Stomach (tissue), 9 donors: ENCODE data around the gene SERPINA5. TPM values are rescaled to one million over a fixed set of nuclear protein-coding genes. Genes with fewer than 3 reads are reported as not detected.

ENCODE experiments used
- DNase-seq, 2 donors: peaks; one replicate each; pipeline versions ENCODE4 v3.0.0 to v3.0.0-alpha.2; 2013 to 2019
- H3K27ac ChIP-seq, 5 donors: fragments of 200-600 bp in 4 of 5; sonication (generic) in 4 of 5; one replicate each; pipeline ENCODE4 v1.5.1; 2013 to 2019; ENCODE audit warnings: mild to moderate bottlenecking in 1 of 5, moderate library complexity in 1 of 5
- H3K27me3 ChIP-seq, 3 donors: fragments of 200-600 bp; sonication (generic); one replicate each; pipeline ENCODE4 v1.5.1; 2017 to 2019; ENCODE audit warnings: mixed run types in 1 of 3
- H3K36me3 ChIP-seq, 4 donors: fragments of 200-600 bp; sonication (generic); 1 replicate in 3 of 4; 2 replicates in 1 of 4; pipeline ENCODE4 v1.5.1; 2016 to 2019
- H3K4me1 ChIP-seq, 4 donors: fragments of 200-600 bp; sonication (generic); one replicate each; pipeline ENCODE4 v1.5.1; 2016 to 2019
- H3K4me3 ChIP-seq, 4 donors: fragments of 200-600 bp; sonication (generic) in 3 of 4; one replicate each; pipeline ENCODE4 v1.5.1; 2016 to 2019; ENCODE audit warnings: mild to moderate bottlenecking in 1 of 4
- H3K9me3 ChIP-seq, 4 donors: fragments of 200-600 bp; sonication (generic); one replicate each; pipeline ENCODE4 v1.5.1; 2016 to 2019
- CTCF ChIP-seq, 7 experiments: fragments of 450-650 bp in 4 of 7; fragments of 200-600 bp in 3 of 7; sonication (generic) in 3 of 7; IDR thresholded peaks; one replicate each; pipeline ENCODE4 v1.5.1; 2016 to 2019; ENCODE audit warnings: antibody characterized with exemption in 7 of 7, control low read depth in 2 of 7, mild to moderate bottlenecking in 1 of 7
- EP300 ChIP-seq: sonication (generic); formaldehyde crosslinking; IDR thresholded peaks from one replicate; pipeline ENCODE4 v1.6.1; 2017; ENCODE audit warnings: antibody characterized with exemption
- POLR2A ChIP-seq, 4 donors: fragments of 450-650 bp; IDR thresholded peaks; one replicate each; pipeline ENCODE4 v1.6.1; 2016; ENCODE audit warnings: antibody characterized with exemption in 4 of 4, control low read depth in 2 of 4, mild to moderate bottlenecking in 1 of 4, moderate library complexity in 1 of 4
- POLR2AphosphoS5 ChIP-seq, 3 donors: sonication (generic); formaldehyde crosslinking; IDR thresholded peaks; one replicate each; pipeline ENCODE4 v1.6.1; 2016; ENCODE audit warnings: antibody characterized with exemption in 3 of 3
- WGBS, 5 donors: extraction: QIAGEN DNeasy Blood & Tissue Kit in 3 of 5; methylation state at CpG; one replicate each; pipeline versions ENCODE4 v1.1.5 to v1.1.7; 2013 to 2018; 5-methylcytosine and 5-hydroxymethylcytosine counted together
- intact Hi-C: fragments of 100-400 bp; cut with DNase I; formaldehyde crosslinking; loops from one replicate; pipeline ENCODE4 v1.15.1; 2023; ENCODE audit warnings: low total_unique reads
- polyA plus RNA-seq, 3 donors: library from polyadenylated mRNA; stranded (reverse); fragments of 200-250 nt; gene quantifications; one replicate each; pipeline ENCODE4 v1.2.3, GENCODE V29; 2013
- total RNA-seq, 5 donors: library from RNA; depleted of rRNA; stranded (reverse); fragments of >200 nt; gene quantifications; one replicate each; pipeline versions ENCODE4 v1.1.0 to v1.2.3, GENCODE V29; 2014 to 2016
- donor health status: healthy with polysubstance abuse.
- donor health status: Bipolar disorder and iron deficiency.
- donor health status: healthy.

The SERPINA5 gene
- total and polyA plus RNA-seq, 8 donors = 1.7 to 10.7 (median 3.9) TPM; not detected in 2

- intact Hi-C loops = no loop called here
- Histone ChIP-seq H3K9me3 (peaks cover 0 to 13% (median 9%) of the 10 kb centered on the region in 4 donors), H3K27ac (no peak overlapping the region), H3K4me1 (peaks cover 0 to 1% (median 0%) of the 10 kb centered on the region in 4 donors), H3K36me3 (no peaks in the 10 kb centered on the region), H3K27me3 (peaks cover 0 to 25% (median 0%) of the 10 kb centered on the region in 3 donors), H3K4me3 (no peak overlapping the region)
- no peak for DNase-seq
- no peak for TF ChIP-seq POLR2AphosphoS5 (IDR thresholded peaks at IDR 0.05)
- TF ChIP-seq EP300 = no peak
- no peak for TF ChIP-seq CTCF (IDR thresholded peaks at IDR 0.05)
- TF ChIP-seq POLR2A (IDR thresholded peaks at IDR 0.05) = no peak
- WGBS, 5 donors = 57 to 67% (median 65%) methylated on average over 13 to 15 of the region's 15 CpGs
Observed at GRCh38 chr14:94545131-94545841, 35.9 kb upstream of the SERPINA5 start.

GRCh38 chr14:94547151-94547680 is 34.0 kb upstream of the SERPINA5 start:
- H3K4me1 ChIP-seq = no peaks in the 10 kb centered on the region
- DNase-seq = no peak
- H3K36me3 ChIP-seq = no peaks in the 10 kb centered on the region
- H3K27ac ChIP-seq = no peak overlapping the region
- TF ChIP-seq CTCF (IDR thresholded peaks at IDR 0.05) (no peak), POLR2A (IDR thresholded peaks at IDR 0.05) (no peak)
- no peak overlapping the region for H3K4me3 ChIP-seq
- WGBS, 5 donors = 89 to 94% (median 90%) methylated on average over 8 of the region's 8 CpGs
- H3K9me3 ChIP-seq = peaks cover 0 to 13% (median 9%) of the 10 kb centered on the region in 4 donors
- H3K27me3 ChIP-seq = peaks cover 0 to 26% (median 0%) of the 10 kb centered on the region in 3 donors
- intact Hi-C loops = no loop called here

GRCh38 chr14:94547726-94548125 is 33.5 kb upstream of the SERPINA5 start:
- H3K36me3 ChIP-seq = no peaks in the 10 kb centered on the region
- peaks cover 0 to 13% (median 9%) of the 10 kb centered on the region in 4 donors for H3K9me3 ChIP-seq
- H3K4me1 ChIP-seq = no peaks in the 10 kb centered on the region
- intact Hi-C loops = no loop called here
- WGBS, 5 donors = 70 to 86% (median 73%) methylated on average over 4 of the region's 4 CpGs
- no peak overlapping the region for H3K27ac ChIP-seq
- no peak for TF ChIP-seq CTCF (IDR thresholded peaks at IDR 0.05)
- no peak for TF ChIP-seq POLR2AphosphoS5 (IDR thresholded peaks at IDR 0.05)
- TF ChIP-seq POLR2A (IDR thresholded peaks at IDR 0.05) = no peak
- DNase-seq = no peak
- H3K4me3 ChIP-seq = no peak overlapping the region
- H3K27me3 ChIP-seq = peaks cover 0 to 26% (median 0%) of the 10 kb centered on the region in 3 donors

- intact Hi-C loops = no loop called here
Observed at GRCh38 chr14:94548131-94548998, 32.9 kb upstream of the SERPINA5 start.

More at GRCh38 chr14:94548131-94548998, 32.9 kb upstream of the SERPINA5 start:
- no peaks in the 10 kb centered on the region for H3K4me1 ChIP-seq
- H3K4me3 ChIP-seq = no peak overlapping the region
- no peak for TF ChIP-seq EP300
- no peak for TF ChIP-seq CTCF (IDR thresholded peaks at IDR 0.05)
- TF ChIP-seq POLR2A (IDR thresholded peaks at IDR 0.05) = no peak
- no peak for TF ChIP-seq POLR2AphosphoS5 (IDR thresholded peaks at IDR 0.05)
- peaks cover 0 to 13% (median 9%) of the 10 kb centered on the region in 4 donors for H3K9me3 ChIP-seq
- H3K36me3 ChIP-seq = no peaks in the 10 kb centered on the region
- no peak for DNase-seq
- H3K27ac ChIP-seq = no peak overlapping the region
- H3K27me3 ChIP-seq = peaks cover 0 to 26% (median 0%) of the 10 kb centered on the region in 3 donors
- 79 to 91% (median 86%) methylated on average over 11 to 14 of the region's 14 CpGs for WGBS, 5 donors
